ENCODE results near the gene TMEM30A.

The TMEM30A gene

DNA sequence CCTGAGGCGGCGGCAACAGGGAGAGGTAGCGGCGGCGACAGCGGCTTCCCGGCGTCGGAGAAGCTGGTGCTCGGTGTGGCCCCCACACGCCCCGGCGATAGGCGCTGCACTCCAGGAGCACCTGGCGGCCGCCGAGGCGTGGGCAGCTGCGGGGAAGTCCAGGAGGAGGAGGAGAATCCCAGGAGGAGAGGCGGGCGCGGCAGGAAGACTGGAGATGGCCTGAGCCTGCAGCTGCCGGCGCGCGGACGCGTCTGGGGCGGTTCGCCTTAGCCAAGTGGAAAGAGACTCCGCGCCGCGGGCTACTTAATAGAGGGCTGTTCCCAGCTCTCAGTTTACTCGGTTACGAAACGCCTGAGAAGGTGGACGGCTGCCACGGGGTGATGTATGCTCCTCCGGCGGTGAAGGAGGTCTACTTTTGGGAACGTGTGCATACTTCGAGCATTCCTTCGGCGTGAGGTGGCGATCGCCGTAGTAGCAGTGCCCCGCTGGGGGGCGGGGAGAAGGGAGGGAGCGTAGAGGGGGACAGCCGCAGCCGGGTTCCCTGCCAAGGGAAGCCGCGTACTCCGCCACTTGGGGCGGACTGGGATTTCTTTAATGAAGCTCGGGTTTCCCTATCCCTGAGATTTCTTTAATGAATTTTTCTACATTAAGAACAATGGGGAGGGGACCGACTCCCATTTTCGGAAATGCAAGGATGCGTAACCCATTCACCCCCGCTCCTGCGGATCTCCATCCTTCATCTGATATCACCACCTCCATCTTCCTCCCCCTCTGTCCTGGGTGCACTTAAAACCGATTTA, 78.6 kb downstream of the TMEM30A start, which contains the start of gene COL12A1:
Gene COL12A1 (minus strand): TSS at position 278 of the 800 bp plus-strand sequence. CDS start 3,261 bp downstream, outside the sequence.
- H3K27ac Mint-ChIP-seq: peak within 1 kb of the TSS; percentile 30
- DNase-seq: peak; percentile 52
- no peaks in the 10 kb centered on the region for H3K9me3 Mint-ChIP-seq
- H3K27me3 Mint-ChIP-seq: peaks cover 84% of the 10 kb centered on the region
- H3K4me1 Mint-ChIP-seq (ENCODE audit: low read depth): peaks cover 59% of the 10 kb centered on the region
- H3K4me3 Mint-ChIP-seq: peak within 1 kb of the TSS; percentile 66
- H3K36me3 Mint-ChIP-seq (ENCODE audit: low read depth): no peaks in the 10 kb centered on the region

DNA sequence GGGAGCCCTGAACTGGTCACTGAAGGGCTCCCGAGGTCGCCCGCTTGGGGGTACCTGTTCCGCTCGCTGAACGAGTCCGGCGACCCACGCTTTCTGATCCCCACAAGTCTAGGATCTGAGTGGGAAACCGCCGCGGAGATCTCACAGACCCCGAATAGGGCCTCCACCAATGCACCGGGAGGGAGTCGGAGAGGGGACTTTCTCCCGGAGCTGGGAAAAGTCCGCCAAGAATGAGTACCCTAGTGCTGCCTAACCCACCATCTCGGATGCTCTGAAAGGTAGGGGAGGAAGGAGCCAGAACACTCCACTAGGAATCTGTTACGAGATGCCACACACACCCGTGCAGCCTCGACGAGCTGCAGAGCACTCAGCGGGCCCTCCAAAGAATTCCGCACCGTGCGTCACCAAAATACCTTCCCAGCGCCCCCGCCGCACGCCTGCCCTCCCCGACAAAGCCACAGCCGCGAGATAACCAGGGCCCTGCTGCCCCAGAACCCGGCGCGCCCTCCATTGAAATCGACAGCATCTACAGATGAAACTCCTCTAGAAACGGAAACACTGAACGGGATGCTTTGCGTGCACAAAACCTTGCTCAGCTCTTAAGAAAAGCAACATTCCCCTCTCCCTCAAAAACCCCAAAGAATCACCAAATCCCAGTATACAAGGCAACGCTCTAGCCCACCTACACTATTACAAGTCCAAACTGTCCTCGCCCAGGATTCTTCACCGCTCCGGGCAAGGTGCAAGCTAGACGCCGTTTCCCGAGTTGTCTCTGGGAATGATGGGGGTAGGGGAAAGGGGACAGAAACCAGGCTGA, 79.4 kb downstream of the TMEM30A start:
- no peaks in the 10 kb centered on the region for H3K36me3 Mint-ChIP-seq (ENCODE audit: low read depth)
- DNase-seq: peak; percentile 37
- H3K4me1 Mint-ChIP-seq (ENCODE audit: low read depth): peaks cover 59% of the 10 kb centered on the region
- no peaks in the 10 kb centered on the region for H3K9me3 Mint-ChIP-seq
- H3K4me3 Mint-ChIP-seq: peak overlapping the region; percentile 66
- peaks cover 83% of the 10 kb centered on the region for H3K27me3 Mint-ChIP-seq
- H3K27ac Mint-ChIP-seq: peak overlapping the region; percentile 30

DNA sequence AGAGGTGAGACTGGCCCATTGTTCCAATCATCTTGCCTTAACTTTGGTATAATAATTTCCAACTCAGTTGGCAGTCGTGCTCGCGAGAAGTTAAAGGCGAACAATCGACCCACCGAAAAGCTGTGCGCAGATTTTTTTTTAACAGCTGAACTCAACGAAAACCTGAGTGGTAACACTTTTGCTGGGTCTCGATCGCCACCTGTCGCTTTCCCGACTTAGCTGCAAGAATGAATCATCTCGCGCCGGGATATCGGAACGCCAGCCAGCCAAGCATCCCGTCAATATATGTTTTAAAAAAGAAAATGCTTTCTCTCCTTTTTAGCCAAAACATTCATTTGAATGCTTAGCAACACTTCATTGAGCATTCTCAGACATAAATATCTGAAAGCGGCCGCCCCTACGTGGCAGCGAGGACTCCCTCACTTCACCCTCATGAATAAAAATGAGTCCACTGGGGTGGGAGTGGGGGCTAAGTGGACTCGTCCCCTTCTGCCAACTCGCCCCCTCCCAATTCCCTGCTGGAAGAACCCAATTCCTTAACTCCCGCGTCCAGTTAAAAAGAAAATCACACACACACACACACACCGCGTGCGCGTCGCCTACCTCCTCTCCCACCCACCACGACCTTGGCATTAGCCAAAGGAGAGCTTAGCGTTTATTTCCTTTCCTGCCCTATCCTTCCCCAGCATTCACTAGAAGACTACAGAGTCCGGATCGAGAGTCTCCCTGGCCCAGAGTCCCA, 80.2 kb downstream of the TMEM30A start:
- Mint-ChIP-seq H3K36me3 (ENCODE audit: low read depth) (no peaks in the 10 kb centered on the region), H3K27me3 (peaks cover 90% of the 10 kb centered on the region), H3K4me1 (ENCODE audit: low read depth) (peaks cover 59% of the 10 kb centered on the region), H3K9me3 (no peaks in the 10 kb centered on the region), H3K4me3 (peak overlapping the region; percentile 66), H3K27ac (no peak overlapping the region)
- DNase-seq: peak; percentile 58

DNA sequence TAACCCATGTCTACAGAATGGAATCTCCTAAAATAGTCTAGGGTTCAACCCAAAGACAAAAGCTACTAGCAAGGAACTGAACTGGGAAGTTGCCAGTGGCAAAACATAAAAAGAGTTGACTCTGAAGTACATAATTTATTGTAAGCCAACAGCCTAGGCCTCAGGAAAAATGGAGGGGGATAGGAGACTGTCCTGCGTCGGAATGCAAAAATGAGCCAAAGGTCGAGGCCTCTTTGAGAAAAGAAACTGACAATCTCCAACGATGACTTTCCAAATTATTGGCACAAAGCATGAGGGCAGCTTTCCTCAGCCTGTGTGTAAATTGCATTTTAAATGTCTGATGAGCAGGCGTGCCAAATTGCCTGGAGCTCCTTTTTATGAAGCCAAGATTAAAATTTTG, 80.9 kb downstream of the TMEM30A start:
- H3K4me1 Mint-ChIP-seq (ENCODE audit: low read depth): peaks cover 55% of the 10 kb centered on the region
- H3K9me3 Mint-ChIP-seq: no peaks in the 10 kb centered on the region
- H3K27me3 Mint-ChIP-seq: peaks cover 87% of the 10 kb centered on the region
- no peak overlapping the region for H3K4me3 Mint-ChIP-seq
- DNase-seq: no peak
- H3K27ac Mint-ChIP-seq: no peak overlapping the region
- no peaks in the 10 kb centered on the region for H3K36me3 Mint-ChIP-seq (ENCODE audit: low read depth)

Data from activated T-cell treated with anti-CD3 and anti-CD28 coated beads, Interleukin-2, amount 50 U/mL, for 24 hours (primary cell).